Lower lobe of right lung (tissue), 2 donors: Measurements from ENCODE around the gene CLASP2. TPM values are rescaled to one million over a fixed set of nuclear protein-coding genes. Genes with fewer than 3 reads are reported as not detected.
"Not testable (repeated sequence)": the region's sequence is repeated elsewhere in the genome, so short reads cannot be mapped to it uniquely, and the experiment has no call there.

Source experiments
- ATAC-seq, 2 donors: fragments of 200-7000 bp; cut with Tn5 transposase; one replicate each; pipeline ENCODE4 v1.9.1; 2020 to 2022; ENCODE audit warnings: mild to moderate bottlenecking in 2 of 2, moderate library complexity in 2 of 2
- DNase-seq: peaks from one replicate; pipeline ENCODE4 v3.0.0-alpha.2; 2020
- H3K27ac ChIP-seq: fragments of 200-600 bp; one replicate; pipeline ENCODE4 v1.8.0; 2022
- H3K27me3 ChIP-seq: fragments of 200-600 bp; one replicate; pipeline ENCODE4 v1.8.0; 2022; ENCODE audit warnings: low read depth
- H3K36me3 ChIP-seq: fragments of 200-600 bp; one replicate; pipeline ENCODE4 v1.8.0; 2022; ENCODE audit warnings: mild to moderate bottlenecking
- H3K4me1 ChIP-seq: fragments of 200-600 bp; one replicate; pipeline ENCODE4 v1.8.0; 2022
- H3K4me3 ChIP-seq: fragments of 200-600 bp; one replicate; pipeline ENCODE4 v1.8.0; 2022; ENCODE audit warnings: mild to moderate bottlenecking
- H3K9me3 ChIP-seq: fragments of 200-600 bp; one replicate; pipeline ENCODE4 v1.8.0; 2022
- CTCF ChIP-seq: fragments of 200-600 bp; IDR thresholded peaks from one replicate; pipeline ENCODE4 v1.8.0; 2022; ENCODE audit warnings: antibody characterized with exemption, mild to moderate bottlenecking
- intact Hi-C: fragments of 100-400 bp; cut with DNase I; formaldehyde crosslinking; loops from one replicate; pipeline ENCODE4 v1.11.0; 2022
- total RNA-seq: library from RNA; stranded (reverse); fragmentation: NEBNext Ultra II Directional; extraction: Animal tissue kit (Norgen Biotek cat#: 25700); gene quantifications from one replicate; pipeline ENCODE4 v1.2.1, GENCODE V29; 2021
- donor health status: DM: no; HTN: yes; CAD: no; lungs with severe emphysema.

The CLASP2 gene
- total RNA-seq, 1 donor from 2014 or later, result 64.3 TPM

GRCh38 chr3:33453331-33453761, 264.7 kb downstream of the CLASP2 start:
- Histone ChIP-seq H3K4me3 (no peak overlapping the region), H3K9me3 (peaks cover 3% of the 10 kb centered on the region), H3K4me1 (no peaks in the 10 kb centered on the region), H3K27ac (no peak overlapping the region), H3K27me3 (no peaks in the 10 kb centered on the region), H3K36me3 (no peaks in the 10 kb centered on the region)
- TF ChIP-seq CTCF, result no peak
- intact Hi-C loops, result no loop called here
- no peak for ATAC-seq
- no peak for DNase-seq

- H3K27me3 ChIP-seq, DNase-seq, intact Hi-C loops, H3K4me3 ChIP-seq, H3K4me1 ChIP-seq, H3K27ac ChIP-seq, H3K9me3 ChIP-seq, H3K36me3 ChIP-seq, ATAC-seq: not testable (repeated sequence)
Measured at GRCh38 chr3:33451994-33452393, 266.1 kb downstream of the CLASP2 start.

GRCh38 chr3:33447958-33448357, 270.1 kb downstream of the CLASP2 start:
- no peak overlapping the region for H3K27ac ChIP-seq
- no peaks in the 10 kb centered on the region for H3K36me3 ChIP-seq
- H3K4me3 ChIP-seq, result no peak overlapping the region
- H3K4me1 ChIP-seq, result no peaks in the 10 kb centered on the region
- H3K27me3 ChIP-seq, result no peaks in the 10 kb centered on the region
- DNase-seq, result no peak
- H3K9me3 ChIP-seq, result no peaks in the 10 kb centered on the region
- no peak for TF ChIP-seq CTCF
- ATAC-seq, result no peak
- intact Hi-C loops, result no loop called here

GRCh38 chr3:33447256-33447625, 270.8 kb downstream of the CLASP2 start:
- H3K9me3 ChIP-seq, H3K36me3 ChIP-seq, ATAC-seq, intact Hi-C loops, H3K27ac ChIP-seq, H3K4me1 ChIP-seq, DNase-seq, H3K4me3 ChIP-seq, H3K27me3 ChIP-seq: not testable (repeated sequence)

Other genes with a start within 250 kb of the CLASP2 start
- gene PDCD6IP, start 80.4 kb upstream of the CLASP2 start, total RNA-seq, result 296 TPM